IMR-90 (cell line): ENCODE measurements around the gene OR52K1. TPM values are rescaled to one million over a fixed set of nuclear protein-coding genes. Genes with fewer than 3 reads are reported as not detected.
"Not testable (repeated sequence)": the region's sequence is repeated elsewhere in the genome, so short reads cannot be mapped to it uniquely, and the experiment has no call there.

Experiments
- ATAC-seq: fragments of 200-7000 bp; cut with Tn5 transposase; 2 replicates; pipeline ENCODE4 v1.9.1; 2020; ENCODE audit warnings: low read depth, mild to moderate bottlenecking, moderate library complexity
- BruUV-seq: library from RNA; stranded (reverse); fragments of 400-500 nt; replicated peaks from 2 replicates; lab custom pipeline; 2021; lab: Mats Ljungman, UMichigan
- CTCF ChIA-PET: fragments of 300-600 bp; formaldehyde crosslinking; extraction: SDS; loops from one replicate; lab custom pipeline; 2021; ENCODE audit warnings: antibody characterized with exemption; lab: Yijun Ruan, JAX
- POLR2A ChIA-PET: fragments of 300-600 bp; sonication (Branson Sonifier 250); formaldehyde crosslinking; loops from one replicate; lab custom pipeline; 2022; ENCODE audit warnings: antibody characterized with exemption; ENCODE audit not compliant: unreplicated experiment; lab: Charles Lee
- DNase-seq: peaks from one replicate; pipeline ENCODE4 v3.0.0; 2013
- H2AFZ ChIP-seq: replicated peaks from 2 replicates; pipeline ENCODE3; 2013; ENCODE audit warnings: low read length, mild to moderate bottlenecking; ENCODE audit not compliant: poor library complexity
- H2AK5ac ChIP-seq: 2 replicates; pipeline ENCODE4 v1.6.1; 2013; ENCODE audit warnings: low read depth, low read length, inconsistent platforms
- H2AK9ac ChIP-seq: replicated peaks from 2 replicates; pipeline ENCODE3; 2013; ENCODE audit warnings: mild to moderate bottlenecking, low read depth, low read length, moderate library complexity; ENCODE audit not compliant: poor library complexity
- H2BK120ac ChIP-seq: 2 replicates; pipeline ENCODE4 v1.6.1; 2013; ENCODE audit warnings: low read depth, low read length, inconsistent platforms
- H2BK15ac ChIP-seq: 3 replicates; pipeline ENCODE4 v1.6.1; 2013; ENCODE audit warnings: low read depth, low read length, inconsistent platforms
- H2BK20ac ChIP-seq: 2 replicates; pipeline ENCODE4 v1.6.1; 2013; ENCODE audit warnings: low read depth, mild to moderate bottlenecking, inconsistent platforms, low read length, moderate library complexity
- H2BK5ac ChIP-seq: 2 replicates; pipeline ENCODE4 v1.6.1; 2013; ENCODE audit warnings: mild to moderate bottlenecking, low read depth, low read length, inconsistent platforms; ENCODE audit not compliant: poor library complexity, severe bottlenecking
- H3K14ac ChIP-seq: replicated peaks from 2 replicates; pipeline ENCODE4 v1.6.1; 2013; ENCODE audit warnings: low read depth, low read length, inconsistent platforms
- H3K18ac ChIP-seq: 2 replicates; pipeline ENCODE4 v1.6.1; 2013; ENCODE audit warnings: low read depth, low read length, control low read depth
- H3K23ac ChIP-seq: 2 replicates; pipeline ENCODE4 v1.6.1; 2013; ENCODE audit warnings: low read depth, low read length, inconsistent platforms
- H3K27ac ChIP-seq: 2 replicates; pipeline ENCODE4 v1.5.1; 2013; ENCODE audit warnings: mild to moderate bottlenecking, control low read depth, low read length; ENCODE audit not compliant: insufficient read depth
- H3K27me3 ChIP-seq: 2 replicates; pipeline ENCODE4 v1.6.1; 2013; ENCODE audit warnings: low read length; ENCODE audit not compliant: control insufficient read depth, insufficient read depth
- H3K36me3 ChIP-seq: 2 replicates; pipeline ENCODE4 v1.6.1; 2013; ENCODE audit warnings: low read length, mixed read lengths; ENCODE audit not compliant: control insufficient read depth, insufficient read depth
- H3K4ac ChIP-seq: 2 replicates; pipeline ENCODE4 v1.6.1; 2013; ENCODE audit warnings: low read depth, low read length, inconsistent platforms
- H3K4me1 ChIP-seq: 2 replicates; pipeline ENCODE4 v1.6.1; 2013; ENCODE audit warnings: low read length, mixed read lengths; ENCODE audit not compliant: control insufficient read depth, insufficient read depth
- H3K4me2 ChIP-seq: 2 replicates; pipeline ENCODE4 v1.6.1; 2013; ENCODE audit warnings: low read depth, mild to moderate bottlenecking, control low read depth, low read length, moderate library complexity
- H3K4me3 ChIP-seq: 2 replicates; pipeline ENCODE4 v1.5.1; 2013; ENCODE audit warnings: low read depth, mild to moderate bottlenecking, control low read depth, low read length, moderate library complexity; ENCODE audit not compliant: insufficient read depth
- H3K56ac ChIP-seq: 2 replicates; pipeline ENCODE4 v1.6.1; 2013; ENCODE audit warnings: low read length, inconsistent platforms; ENCODE audit not compliant: insufficient read depth; ENCODE audit errors: extremely low read depth
- H3K79me1 ChIP-seq, 2 experiments: 2 replicates each; pipeline ENCODE4 v1.6.1; 2013; ENCODE audit warnings: low read length in 2 of 2, inconsistent platforms in 1 of 2, low read depth in 1 of 2
- H3K9ac ChIP-seq: 2 replicates; pipeline ENCODE4 v1.6.1; 2013; ENCODE audit warnings: low read depth, low read length, control low read depth
- H3K9me1 ChIP-seq: 2 replicates; pipeline ENCODE4 v1.6.1; 2013; ENCODE audit warnings: low read length, inconsistent platforms; ENCODE audit not compliant: insufficient read depth
- H3K9me3 ChIP-seq: 2 replicates; pipeline ENCODE4 v1.6.1; 2013; ENCODE audit warnings: low read length; ENCODE audit not compliant: control insufficient read depth, insufficient read depth
- H4K20me1 ChIP-seq: 2 replicates; pipeline ENCODE4 v1.6.1; 2013; ENCODE audit warnings: low read length, inconsistent platforms; ENCODE audit not compliant: insufficient read depth
- H4K5ac ChIP-seq: 2 replicates; pipeline ENCODE4 v1.6.1; 2013; ENCODE audit warnings: mild to moderate bottlenecking, low read depth, low read length, control low read depth
- H4K8ac ChIP-seq, 2 experiments: 2 replicates each; pipeline ENCODE4 v1.6.1; 2013; ENCODE audit warnings: low read depth in 2 of 2, low read length in 2 of 2, control low read depth in 1 of 2, inconsistent platforms in 1 of 2
- H4K91ac ChIP-seq: 2 replicates; pipeline ENCODE4 v1.6.1; 2013; ENCODE audit warnings: low read depth, low read length, inconsistent platforms; ENCODE audit not compliant: insufficient read depth
- CEBPB ChIP-seq: IDR thresholded peaks from 2 replicates; pipeline ENCODE4 v1.6.1; 2012; ENCODE audit warnings: low read depth, low read length, improper control_type of control experiment
- POLR2A ChIP-seq: IDR thresholded peaks from 2 replicates; pipeline ENCODE4 v1.6.1; 2012; ENCODE audit warnings: mild to moderate bottlenecking, low read depth, low read length
- RFX5 ChIP-seq: IDR thresholded peaks from 2 replicates; pipeline ENCODE4 v1.8.0; 2012; ENCODE audit warnings: low read depth, mild to moderate bottlenecking, low read length, moderate library complexity
- WGBS, 2 experiments: methylation state at CpG; one replicate each; pipeline versions ENCODE4 v1.1.5 to v1.1.7; 2013; ENCODE audit warnings: missing lambda C conversion rate in 2 of 2; ENCODE audit not compliant: insufficient read length in 1 of 2; ENCODE audit errors: extremely low coverage in 2 of 2; 5-methylcytosine and 5-hydroxymethylcytosine counted together
- dilution Hi-C: fragments of 300-500 bp; cut with HindIII; formaldehyde crosslinking; loops from one replicate; pipeline ENCODE4 v1.14.3; 2018; ENCODE audit warnings: low sequenced_read_pairs; ENCODE audit not compliant: unreplicated experiment
- in situ Hi-C: fragments of 300-500 bp; cut with MboI; formaldehyde crosslinking; loops from 3 replicates; pipeline ENCODE4 v1.14.3; 2019; ENCODE audit warnings: low sequenced_read_pairs, inconsistent platforms, mixed read lengths
- intact Hi-C: fragments of 100-400 bp; cut with micrococcal nuclease; formaldehyde crosslinking; loops from 2 replicates; pipeline ENCODE4 v1.10.0; 2022
- polyA plus RNA-seq, 3 experiments: library from polyadenylated mRNA; depleted of rRNA; stranded (reverse); fragments of >200 nt; gene quantifications; 2 replicates each; pipeline ENCODE4 v1.2.3, GENCODE V29; 2012; ENCODE audit warnings: low replicate concordance in 1 of 3
- total RNA-seq: library from RNA; depleted of rRNA; stranded (reverse); fragments of >200 nt; gene quantifications from 2 replicates; pipeline ENCODE4 v1.2.3, GENCODE V29; 2012
- TF ChIP-seq, protein P1 (sequence below): conservative IDR thresholded peaks from 2 replicates; pipeline ENCODE4 v1.5.1; 2012; ENCODE audit warnings: mild to moderate bottlenecking, low read depth, low read length, improper control_type of control experiment

OR52K1 gene
- total and polyA plus RNA-seq, 2 of the 4 experiments (the other 2 are of a cell fraction): not detected

GRCh38 chr11:4527926-4528325 lies 45.5 kb downstream of the OR52K1 start:
- H3K79me1 ChIP-seq: no peaks in the 10 kb centered on the region
- no peaks in the 10 kb centered on the region for H3K36me3 ChIP-seq
- no CpG with 5 or more reads among the region's 2 CpGs for WGBS, 2 experiments
- dilution Hi-C loops: no loop called here
- in situ Hi-C loops: no loop called here
- H2BK20ac ChIP-seq: no peak overlapping the region
- no peak overlapping the region for H2AFZ ChIP-seq
- no peak overlapping the region for H3K14ac ChIP-seq
- no peaks in the 10 kb centered on the region for H3K4me1 ChIP-seq
- ChIA-PET CTCF (no interaction called here), POLR2A (no interaction called here)
- no peak overlapping the region for H2AK9ac ChIP-seq
- H3K23ac ChIP-seq: no peak overlapping the region
- no peak overlapping the region for H3K27ac ChIP-seq
- no peak overlapping the region for H4K5ac ChIP-seq
- no peak overlapping the region for H4K91ac ChIP-seq
- no peak overlapping the region for H2BK15ac ChIP-seq
- intact Hi-C loops: no loop called here
- H2AK5ac ChIP-seq: no peak overlapping the region
- TF ChIP-seq, protein P1, sequence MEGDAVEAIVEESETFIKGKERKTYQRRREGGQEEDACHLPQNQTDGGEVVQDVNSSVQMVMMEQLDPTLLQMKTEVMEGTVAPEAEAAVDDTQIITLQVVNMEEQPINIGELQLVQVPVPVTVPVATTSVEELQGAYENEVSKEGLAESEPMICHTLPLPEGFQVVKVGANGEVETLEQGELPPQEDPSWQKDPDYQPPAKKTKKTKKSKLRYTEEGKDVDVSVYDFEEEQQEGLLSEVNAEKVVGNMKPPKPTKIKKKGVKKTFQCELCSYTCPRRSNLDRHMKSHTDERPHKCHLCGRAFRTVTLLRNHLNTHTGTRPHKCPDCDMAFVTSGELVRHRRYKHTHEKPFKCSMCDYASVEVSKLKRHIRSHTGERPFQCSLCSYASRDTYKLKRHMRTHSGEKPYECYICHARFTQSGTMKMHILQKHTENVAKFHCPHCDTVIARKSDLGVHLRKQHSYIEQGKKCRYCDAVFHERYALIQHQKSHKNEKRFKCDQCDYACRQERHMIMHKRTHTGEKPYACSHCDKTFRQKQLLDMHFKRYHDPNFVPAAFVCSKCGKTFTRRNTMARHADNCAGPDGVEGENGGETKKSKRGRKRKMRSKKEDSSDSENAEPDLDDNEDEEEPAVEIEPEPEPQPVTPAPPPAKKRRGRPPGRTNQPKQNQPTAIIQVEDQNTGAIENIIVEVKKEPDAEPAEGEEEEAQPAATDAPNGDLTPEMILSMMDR: no peak
- TF ChIP-seq CEBPB: no peak
- TF ChIP-seq POLR2A: no peak
- TF ChIP-seq RFX5: no peak
- no peak overlapping the region for H3K56ac ChIP-seq
- no peaks in the 10 kb centered on the region for H3K27me3 ChIP-seq
- BruUV-seq: no TSS peak
- no peaks in the 10 kb centered on the region for H4K20me1 ChIP-seq
- DNase-seq: no peak
- no peaks in the 10 kb centered on the region for H3K9me3 ChIP-seq
- H3K9me1 ChIP-seq: no peaks in the 10 kb centered on the region
- no peak overlapping the region for H3K4me3 ChIP-seq
- no peak overlapping the region for H3K9ac ChIP-seq
- no peak overlapping the region for H2BK120ac ChIP-seq
- no peak overlapping the region for H3K4me2 ChIP-seq
- H4K8ac ChIP-seq: no peak overlapping the region
- no peak overlapping the region for H3K4ac ChIP-seq
- H3K18ac ChIP-seq: no peak overlapping the region
- no peak for ATAC-seq
- no peak overlapping the region for H2BK5ac ChIP-seq

GRCh38 chr11:4531686-4532085 lies 49.2 kb downstream of the OR52K1 start:
- in situ Hi-C loops, H2BK20ac ChIP-seq, H3K4ac ChIP-seq, intact Hi-C loops, H3K56ac ChIP-seq, ATAC-seq, H3K79me1 ChIP-seq, POLR2A ChIA-PET, CTCF ChIA-PET, H3K9ac ChIP-seq, H3K23ac ChIP-seq, H3K9me1 ChIP-seq, DNase-seq, H3K4me3 ChIP-seq, H4K5ac ChIP-seq, BruUV-seq, H3K4me1 ChIP-seq, H2BK15ac ChIP-seq, H3K27me3 ChIP-seq, H2AK9ac ChIP-seq, H4K8ac ChIP-seq, H3K14ac ChIP-seq, H2BK5ac ChIP-seq, H3K36me3 ChIP-seq, H2AK5ac ChIP-seq, dilution Hi-C loops, H2AFZ ChIP-seq, H4K91ac ChIP-seq, H4K20me1 ChIP-seq, H2BK120ac ChIP-seq, H3K27ac ChIP-seq, H3K9me3 ChIP-seq, H3K18ac ChIP-seq, H3K4me2 ChIP-seq: not testable (repeated sequence)
- 28% methylated on average over 5 of the region's 11 CpGs; no CpG with 5 or more reads in 1 of the 2 experiments for WGBS, 2 experiments
